IgD-negative memory B cell (primary cell): Measurements from ENCODE around the gene FAT3. TPM values are rescaled to one million over a fixed set of nuclear protein-coding genes. Genes with fewer than 3 reads are reported as not detected.

ENCODE experiments used
- H3K27ac Mint-ChIP-seq, 3 donors: one replicate each; pipeline ENCODE4 v1.8.0; 2020 to 2022; ENCODE audit warnings: mild to moderate bottlenecking in 3 of 3, mixed read lengths in 3 of 3, moderate library complexity in 1 of 3
- H3K27me3 Mint-ChIP-seq: one replicate; pipeline ENCODE4 v1.8.0; 2021; ENCODE audit warnings: mixed read lengths
- H3K36me3 Mint-ChIP-seq: one replicate; pipeline ENCODE4 v1.8.0; 2020; ENCODE audit warnings: mild to moderate bottlenecking, mixed read lengths
- H3K4me1 Mint-ChIP-seq, 3 donors: one replicate each; pipeline ENCODE4 v1.8.0; 2020 to 2022; ENCODE audit warnings: mixed read lengths in 3 of 3, mild to moderate bottlenecking in 1 of 3
- H3K4me3 Mint-ChIP-seq, 4 donors: one replicate each; pipeline ENCODE4 v1.8.0; 2020 to 2022; ENCODE audit warnings: mild to moderate bottlenecking in 4 of 4, mixed read lengths in 4 of 4, moderate library complexity in 3 of 4
- H3K9me3 Mint-ChIP-seq, 3 donors: one replicate each; pipeline ENCODE4 v1.8.0; 2020 to 2021; ENCODE audit warnings: mixed read lengths in 3 of 3, mild to moderate bottlenecking in 1 of 3
- polyA plus RNA-seq: library from polyadenylated mRNA; unstranded; fragments of 300-500 nt; fragmentation: Illumina TruSeq; gene quantifications from one replicate; pipeline ENCODE4 v1.2.3, GENCODE V29; 2021

Gene FAT3
- polyA plus RNA-seq, 1 donor from 2014 or later: not detected

GRCh38 chr11:92224054-92224406, 588 bp upstream of the FAT3 start:
- Mint-ChIP-seq H3K27me3 (peaks cover 27% of the 10 kb centered on the region), H3K4me1 (no peaks in the 10 kb centered on the region)

GRCh38 chr11:92225125-92225567, 528 bp downstream of the FAT3 start:
- Mint-ChIP-seq H3K4me1 (no peaks in the 10 kb centered on the region), H3K27ac (no peak overlapping the region), H3K36me3 (no peaks in the 10 kb centered on the region), H3K27me3 (peaks cover 28% of the 10 kb centered on the region), H3K9me3 (peaks cover 0 to 22% (median 5%) of the 10 kb centered on the region in 3 donors), H3K4me3 (peak overlapping the region in 1 of 4 donors; percentile 17)

More at GRCh38 chr11:92224054-92224406, 588 bp upstream of the FAT3 start:
- Mint-ChIP-seq H3K4me3 (no peak overlapping the region), H3K36me3 (no peaks in the 10 kb centered on the region), H3K27ac (peak overlapping the region in 1 of 3 donors; percentile 35), H3K9me3 (peaks cover 0 to 17% (median 4%) of the 10 kb centered on the region in 3 donors)

GRCh38 chr11:92225568-92226330, 1.1 kb downstream of the FAT3 start:
- H3K4me3 Mint-ChIP-seq: peak overlapping the region in 1 of 4 donors; percentile 17
- H3K9me3 Mint-ChIP-seq: peaks cover 0 to 17% (median 5%) of the 10 kb centered on the region in 3 donors
- no peak overlapping the region for H3K27ac Mint-ChIP-seq

GRCh38 chr11:92226331-92227229, 2.0 kb downstream of the FAT3 start:
- Mint-ChIP-seq H3K4me3 (no peak overlapping the region), H3K36me3 (no peaks in the 10 kb centered on the region), H3K4me1 (no peaks in the 10 kb centered on the region), H3K27ac (no peak overlapping the region), H3K27me3 (peaks cover 28% of the 10 kb centered on the region), H3K9me3 (peaks cover 0 to 16% (median 5%) of the 10 kb centered on the region in 3 donors)

More at GRCh38 chr11:92225568-92226330, 1.1 kb downstream of the FAT3 start:
- Mint-ChIP-seq H3K27me3 (peaks cover 28% of the 10 kb centered on the region), H3K36me3 (no peaks in the 10 kb centered on the region), H3K4me1 (no peaks in the 10 kb centered on the region)

- no peak overlapping the region for H3K27ac Mint-ChIP-seq
- H3K4me3 Mint-ChIP-seq: no peak overlapping the region
- peaks cover 28% of the 10 kb centered on the region for H3K27me3 Mint-ChIP-seq
- H3K4me1 Mint-ChIP-seq: no peaks in the 10 kb centered on the region
- H3K36me3 Mint-ChIP-seq: no peaks in the 10 kb centered on the region
- H3K9me3 Mint-ChIP-seq: peaks cover 0 to 13% (median 3%) of the 10 kb centered on the region in 3 donors
Observed at GRCh38 chr11:92227230-92227814, 2.7 kb downstream of the FAT3 start.

- Mint-ChIP-seq H3K27me3 (peaks cover 28% of the 10 kb centered on the region), H3K4me3 (no peak overlapping the region), H3K9me3 (peaks cover 0 to 12% (median 5%) of the 10 kb centered on the region in 3 donors), H3K27ac (no peak overlapping the region), H3K36me3 (no peaks in the 10 kb centered on the region), H3K4me1 (no peaks in the 10 kb centered on the region)
Observed at GRCh38 chr11:92227959-92228935, 3.6 kb downstream of the FAT3 start.

- peaks cover 2% of the 10 kb centered on the region for H3K36me3 Mint-ChIP-seq
- no peaks in the 10 kb centered on the region for H3K27me3 Mint-ChIP-seq
- no peaks in the 10 kb centered on the region for H3K4me1 Mint-ChIP-seq
- no peak overlapping the region for H3K4me3 Mint-ChIP-seq
- no peak overlapping the region for H3K27ac Mint-ChIP-seq
- H3K9me3 Mint-ChIP-seq: peaks cover 2 to 9% (median 4%) of the 10 kb centered on the region in 3 donors
Observed at GRCh38 chr11:92236856-92237255, 12.2 kb downstream of the FAT3 start.

- Mint-ChIP-seq H3K9me3 (peaks cover 0 to 9% (median 3%) of the 10 kb centered on the region in 3 donors), H3K4me1 (no peaks in the 10 kb centered on the region), H3K27me3 (no peaks in the 10 kb centered on the region), H3K27ac (no peak overlapping the region), H3K4me3 (no peak overlapping the region), H3K36me3 (no peaks in the 10 kb centered on the region)
Observed at GRCh38 chr11:92240916-92241315, 16.3 kb downstream of the FAT3 start.

GRCh38 chr11:92245700-92246271, 21.2 kb downstream of the FAT3 start:
- Mint-ChIP-seq H3K27ac (no peak overlapping the region), H3K9me3 (peaks cover 0 to 5% (median 3%) of the 10 kb centered on the region in 3 donors), H3K4me3 (no peak overlapping the region), H3K27me3 (no peaks in the 10 kb centered on the region), H3K36me3 (no peaks in the 10 kb centered on the region), H3K4me1 (no peaks in the 10 kb centered on the region)

GRCh38 chr11:92246630-92247029, 22.0 kb downstream of the FAT3 start:
- Mint-ChIP-seq H3K4me3 (no peak overlapping the region), H3K36me3 (no peaks in the 10 kb centered on the region), H3K27me3 (no peaks in the 10 kb centered on the region), H3K9me3 (peaks cover 0 to 5% (median 3%) of the 10 kb centered on the region in 3 donors), H3K27ac (no peak overlapping the region), H3K4me1 (no peaks in the 10 kb centered on the region)

GRCh38 chr11:92249156-92249753, 24.6 kb downstream of the FAT3 start:
- no peaks in the 10 kb centered on the region for H3K27me3 Mint-ChIP-seq

GRCh38 chr11:92251980-92252379, 27.4 kb downstream of the FAT3 start:
- no peaks in the 10 kb centered on the region for H3K36me3 Mint-ChIP-seq
- peaks cover 0 to 5% (median 0%) of the 10 kb centered on the region in 3 donors for H3K9me3 Mint-ChIP-seq
- no peak overlapping the region for H3K4me3 Mint-ChIP-seq
- H3K27me3 Mint-ChIP-seq: no peaks in the 10 kb centered on the region
- no peak overlapping the region for H3K27ac Mint-ChIP-seq
- no peaks in the 10 kb centered on the region for H3K4me1 Mint-ChIP-seq

More at GRCh38 chr11:92249156-92249753, 24.6 kb downstream of the FAT3 start:
- peaks cover 0 to 5% (median 3%) of the 10 kb centered on the region in 3 donors for H3K9me3 Mint-ChIP-seq
- no peaks in the 10 kb centered on the region for H3K4me1 Mint-ChIP-seq
- H3K4me3 Mint-ChIP-seq: no peak overlapping the region
- no peak overlapping the region for H3K27ac Mint-ChIP-seq
- no peaks in the 10 kb centered on the region for H3K36me3 Mint-ChIP-seq

GRCh38 chr11:92253421-92253820, 28.8 kb downstream of the FAT3 start:
- Mint-ChIP-seq H3K36me3 (no peaks in the 10 kb centered on the region), H3K4me3 (no peak overlapping the region), H3K9me3 (peaks cover 0 to 6% (median 0%) of the 10 kb centered on the region in 3 donors), H3K27ac (no peak overlapping the region), H3K4me1 (no peaks in the 10 kb centered on the region), H3K27me3 (no peaks in the 10 kb centered on the region)
